Gastroesophageal sphincter (tissue), 3 donors: ENCODE results near the gene LRIG3.

Experiments used
- EP300 ChIP-seq: sonication (generic); formaldehyde crosslinking; IDR thresholded peaks from one replicate; pipeline ENCODE4 v1.6.1; 2017; ENCODE audit warnings: antibody characterized with exemption, mild to moderate bottlenecking
- POLR2A ChIP-seq, 2 donors: fragments of 450-650 bp; IDR thresholded peaks; one replicate each; pipeline ENCODE4 v1.6.1; 2017; ENCODE audit warnings: antibody characterized with exemption in 2 of 2, mild to moderate bottlenecking in 2 of 2, moderate library complexity in 1 of 2
- POLR2AphosphoS5 ChIP-seq: sonication (generic); formaldehyde crosslinking; IDR thresholded peaks from one replicate; pipeline ENCODE4 v1.6.1; 2017; ENCODE audit warnings: antibody characterized with exemption
- TF ChIP-seq, protein P1 (sequence below), 4 experiments: fragments of 200-600 bp in 2 of 4; fragments of 450-650 bp in 2 of 4; sonication (generic) in 1 of 4; IDR thresholded peaks; one replicate each; pipeline ENCODE4 v1.5.1; 2017 to 2019; ENCODE audit warnings: antibody characterized with exemption in 4 of 4, mild to moderate bottlenecking in 2 of 4, moderate library complexity in 2 of 4

DNA sequence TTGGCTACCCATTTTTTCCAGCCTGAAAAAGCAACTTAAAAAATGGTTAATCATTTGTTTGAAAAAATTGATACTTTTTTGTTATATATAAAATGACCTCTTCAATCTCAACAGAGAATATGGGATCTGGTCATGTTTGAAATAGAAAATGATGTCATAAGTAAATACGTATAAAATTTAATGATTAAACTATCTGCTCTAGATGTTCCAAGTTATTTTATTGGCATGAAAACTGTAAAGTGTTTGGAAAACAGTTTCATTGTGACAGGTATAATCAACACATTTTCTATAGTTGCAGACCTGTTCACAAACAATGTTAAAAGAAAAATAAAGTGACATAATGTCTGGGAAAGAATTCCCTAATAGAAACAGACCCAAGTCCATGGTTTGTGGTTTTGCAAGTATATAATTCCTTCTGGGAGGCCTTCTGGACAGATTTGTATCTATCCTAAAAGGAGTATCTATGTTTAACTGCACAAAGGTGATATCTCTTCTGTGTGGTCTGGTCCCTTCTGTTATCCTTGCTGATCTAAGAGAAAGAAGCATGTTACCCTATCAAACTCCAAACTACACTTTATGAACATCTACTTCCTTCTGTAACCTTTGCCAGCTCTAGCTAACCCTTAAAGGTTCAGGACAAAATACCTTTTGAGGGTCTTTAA is 39.5 kb upstream of the LRIG3 start:
- TF ChIP-seq, protein P1, sequence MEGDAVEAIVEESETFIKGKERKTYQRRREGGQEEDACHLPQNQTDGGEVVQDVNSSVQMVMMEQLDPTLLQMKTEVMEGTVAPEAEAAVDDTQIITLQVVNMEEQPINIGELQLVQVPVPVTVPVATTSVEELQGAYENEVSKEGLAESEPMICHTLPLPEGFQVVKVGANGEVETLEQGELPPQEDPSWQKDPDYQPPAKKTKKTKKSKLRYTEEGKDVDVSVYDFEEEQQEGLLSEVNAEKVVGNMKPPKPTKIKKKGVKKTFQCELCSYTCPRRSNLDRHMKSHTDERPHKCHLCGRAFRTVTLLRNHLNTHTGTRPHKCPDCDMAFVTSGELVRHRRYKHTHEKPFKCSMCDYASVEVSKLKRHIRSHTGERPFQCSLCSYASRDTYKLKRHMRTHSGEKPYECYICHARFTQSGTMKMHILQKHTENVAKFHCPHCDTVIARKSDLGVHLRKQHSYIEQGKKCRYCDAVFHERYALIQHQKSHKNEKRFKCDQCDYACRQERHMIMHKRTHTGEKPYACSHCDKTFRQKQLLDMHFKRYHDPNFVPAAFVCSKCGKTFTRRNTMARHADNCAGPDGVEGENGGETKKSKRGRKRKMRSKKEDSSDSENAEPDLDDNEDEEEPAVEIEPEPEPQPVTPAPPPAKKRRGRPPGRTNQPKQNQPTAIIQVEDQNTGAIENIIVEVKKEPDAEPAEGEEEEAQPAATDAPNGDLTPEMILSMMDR (IDR thresholded peaks at IDR 0.05): no peak
- TF ChIP-seq POLR2A (IDR thresholded peaks at IDR 0.05) (no peak), POLR2AphosphoS5 (no peak), EP300 (no peak)
